NCI-H2081 treated with DMSO at 0.1 percent for 48 hours (cell line): ENCODE data around the gene MAMLD1.

ENCODE experiments used
- DNase-seq: peaks from one replicate; lab custom pipeline; 2025; lab: John Stamatoyannopoulos, UW

The MAMLD1 gene

DNA sequence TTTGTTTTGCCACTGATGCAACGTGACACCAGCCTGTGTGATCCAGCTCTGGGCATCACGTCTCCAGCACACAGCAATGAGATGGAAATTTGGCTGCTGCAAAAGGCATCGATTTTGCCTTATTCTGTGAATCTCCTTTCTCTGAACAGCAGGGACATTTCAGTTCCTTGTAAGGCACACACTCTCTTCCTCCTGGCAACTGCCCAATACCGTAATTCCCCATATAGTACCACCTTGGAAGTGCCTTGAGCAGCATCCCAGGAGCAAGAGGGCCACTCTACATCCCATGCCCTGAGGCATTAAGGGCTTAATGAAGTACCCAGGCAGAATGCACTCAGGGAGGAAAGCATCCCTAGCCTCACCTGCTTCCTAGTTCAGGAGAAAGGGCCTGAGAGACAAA is 10.5 kb upstream of the MAMLD1 start:
- DNase-seq, result no peak

- no peak for DNase-seq
These were observed 7.2 kb upstream of the MAMLD1 start for GRCh38 chrX:150355913-150356312.

DNA sequence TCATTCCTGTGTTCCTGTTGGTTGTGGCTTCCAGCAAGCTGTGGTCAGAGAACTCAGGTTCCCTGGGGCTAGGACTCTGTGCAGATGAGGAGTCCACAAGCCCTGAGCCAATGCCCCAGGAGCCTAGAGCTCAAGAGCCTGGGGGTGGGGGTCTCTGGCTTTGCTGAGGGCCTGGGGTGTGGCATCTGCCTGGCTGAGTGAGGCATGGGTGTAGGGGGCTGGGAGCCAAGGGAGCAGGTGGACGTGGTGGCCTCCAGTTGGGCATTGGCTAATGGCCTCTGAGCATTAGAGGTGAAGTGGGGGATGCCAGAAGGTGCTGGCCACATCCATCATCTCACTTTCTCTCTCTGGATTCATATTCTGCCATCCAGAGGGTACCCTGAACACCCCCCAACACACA is 5.3 kb upstream of the MAMLD1 start:
- DNase-seq, result no peak

DNA sequence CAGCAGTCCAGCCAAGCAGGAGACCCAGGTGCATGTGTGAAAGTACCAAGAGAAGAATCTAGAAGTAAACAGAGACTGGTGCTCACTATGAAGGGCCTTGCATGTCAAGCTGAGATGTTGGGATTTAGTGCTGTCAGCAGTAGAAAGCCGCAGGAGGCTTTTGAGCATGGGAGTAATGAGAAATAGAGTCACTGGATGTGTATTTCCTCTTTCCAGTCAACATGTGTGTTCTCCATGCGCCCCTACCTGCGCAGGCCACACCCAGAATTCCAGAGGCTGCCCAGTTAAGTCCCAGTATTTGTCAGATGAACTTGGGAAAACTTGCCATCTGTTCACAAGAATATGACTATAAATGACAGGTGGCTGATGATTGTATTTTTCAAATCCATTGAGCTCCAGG is 4.5 kb upstream of the MAMLD1 start:
- no peak for DNase-seq

GRCh38 chrX:150360331-150360730 is 2.8 kb upstream of the MAMLD1 start:
- no peak for DNase-seq

- no peak for DNase-seq
These were observed 1.9 kb upstream of the MAMLD1 start for GRCh38 chrX:150361070-150361776.

- no peak for DNase-seq
These were observed 1.3 kb upstream of the MAMLD1 start for GRCh38 chrX:150361777-150362351.

DNA sequence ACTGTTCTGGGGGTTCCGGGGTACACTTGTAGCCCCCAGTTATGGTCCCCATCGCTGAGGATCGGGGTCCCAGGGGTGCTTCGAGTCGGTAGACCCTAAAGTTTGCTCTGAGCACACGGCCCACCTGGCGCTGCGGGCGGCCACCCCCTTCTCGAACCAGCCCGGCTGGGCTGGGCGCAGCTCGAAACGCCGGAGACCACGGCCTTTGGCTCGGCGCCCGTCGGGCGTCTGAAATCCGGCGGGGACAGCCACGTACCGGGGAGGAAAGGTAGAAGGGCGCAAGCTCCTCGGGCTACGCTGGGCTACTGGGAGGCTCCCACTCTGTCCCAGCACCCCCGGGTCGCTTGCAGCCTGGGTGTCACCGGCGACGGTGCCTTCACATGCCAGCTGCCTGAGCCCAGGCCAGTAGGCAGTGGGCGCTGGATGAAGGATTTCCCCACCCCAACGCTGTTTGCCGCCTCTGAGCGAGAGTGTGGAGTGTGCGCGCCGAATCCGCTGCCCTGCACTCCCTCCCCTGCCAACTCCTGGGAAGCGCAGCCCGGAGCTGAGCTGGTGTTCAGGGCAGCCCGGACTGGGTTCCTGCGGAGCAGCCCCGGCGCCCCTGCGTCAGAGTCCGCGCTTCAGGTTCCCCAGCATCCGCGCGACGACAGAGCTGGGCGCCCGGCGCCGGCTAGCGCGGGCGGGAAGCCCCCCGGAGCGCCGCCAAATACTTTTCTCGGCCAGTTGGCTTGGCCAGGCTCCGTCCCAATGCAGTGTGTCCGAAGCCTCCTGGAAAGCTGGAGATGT is 637 bp downstream of the MAMLD1 start:
- no peak for DNase-seq

GRCh38 chrX:150364347-150365050 is 1.4 kb downstream of the MAMLD1 start:
- no peak for DNase-seq

- DNase-seq, result no peak
These were observed 2.2 kb downstream of the MAMLD1 start for GRCh38 chrX:150365051-150365989.

GRCh38 chrX:150365990-150366911 is 3.1 kb downstream of the MAMLD1 start:
- DNase-seq, result no peak

DNA sequence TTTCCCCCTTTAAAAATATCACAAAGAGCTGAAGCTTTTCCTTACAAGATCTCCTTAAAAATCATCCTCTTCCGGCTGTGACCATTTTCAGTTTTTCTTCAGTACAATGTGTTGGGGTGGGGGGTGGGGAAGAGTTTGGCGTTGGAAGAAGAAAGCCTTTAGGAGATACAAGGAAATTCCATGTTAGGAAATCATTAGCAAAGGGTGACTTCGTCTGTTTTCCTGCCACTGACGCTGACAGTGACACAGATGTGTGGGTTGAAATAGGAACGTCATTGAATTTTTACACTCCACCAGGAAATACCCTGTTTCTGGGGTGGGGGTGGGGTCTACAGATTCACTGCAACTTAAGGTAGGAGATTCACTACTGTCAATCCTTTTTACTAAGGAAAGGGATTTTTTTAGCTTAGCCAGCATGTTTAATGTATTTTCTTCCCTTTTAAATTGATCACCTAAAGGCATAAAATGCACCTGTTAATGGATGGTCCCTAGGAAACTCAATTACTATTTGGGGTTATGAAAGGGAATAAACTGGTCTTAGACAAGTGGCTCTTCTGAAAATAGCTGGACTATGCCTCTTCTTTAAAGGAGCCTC is 3.9 kb downstream of the MAMLD1 start:
- no peak for DNase-seq

GRCh38 chrX:150370589-150371312 is 7.6 kb downstream of the MAMLD1 start:
- DNase-seq, result no peak

DNA sequence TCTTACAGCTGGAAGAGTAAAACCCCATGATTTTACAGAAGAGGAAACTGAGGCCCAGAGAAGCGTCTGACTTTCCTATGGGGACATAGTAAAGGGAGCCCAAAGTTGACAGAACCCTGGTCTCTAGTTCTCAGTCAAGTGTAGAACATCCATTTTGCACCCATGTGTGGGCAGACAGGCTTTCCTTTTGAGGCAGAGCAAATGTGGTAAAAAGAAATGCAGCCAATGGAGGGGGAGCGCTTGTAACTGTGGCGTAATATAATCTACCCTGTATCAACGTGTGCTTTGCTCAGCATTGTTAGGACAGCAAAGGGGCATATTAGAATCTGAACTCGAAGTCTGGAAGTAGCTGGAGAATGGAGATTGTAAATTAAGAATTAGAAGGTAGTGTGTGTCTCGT is 8.8 kb downstream of the MAMLD1 start:
- DNase-seq, result no peak

GRCh38 chrX:150372280-150372679 is 9.2 kb downstream of the MAMLD1 start:
- DNase-seq, result no peak

DNA sequence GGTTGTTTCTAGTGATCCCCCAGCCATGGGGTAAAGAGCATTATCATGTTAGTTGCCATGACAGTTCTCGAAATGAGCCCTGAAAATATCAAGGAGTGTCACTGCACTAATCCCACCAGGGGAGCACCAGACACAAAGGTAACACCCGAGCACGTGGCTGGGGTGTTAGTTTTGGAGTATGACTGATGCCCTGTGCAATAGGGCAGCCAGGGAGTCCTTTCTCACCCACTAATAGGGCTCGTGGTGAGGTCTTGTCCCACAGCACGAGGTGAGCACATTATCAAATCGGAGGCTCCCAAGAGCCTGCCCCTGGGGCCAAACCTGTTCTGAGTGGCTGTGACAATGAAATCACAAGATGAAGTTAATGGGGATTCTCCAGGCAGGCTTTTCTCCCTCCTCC is 9.6 kb downstream of the MAMLD1 start:
- no peak for DNase-seq

DNA sequence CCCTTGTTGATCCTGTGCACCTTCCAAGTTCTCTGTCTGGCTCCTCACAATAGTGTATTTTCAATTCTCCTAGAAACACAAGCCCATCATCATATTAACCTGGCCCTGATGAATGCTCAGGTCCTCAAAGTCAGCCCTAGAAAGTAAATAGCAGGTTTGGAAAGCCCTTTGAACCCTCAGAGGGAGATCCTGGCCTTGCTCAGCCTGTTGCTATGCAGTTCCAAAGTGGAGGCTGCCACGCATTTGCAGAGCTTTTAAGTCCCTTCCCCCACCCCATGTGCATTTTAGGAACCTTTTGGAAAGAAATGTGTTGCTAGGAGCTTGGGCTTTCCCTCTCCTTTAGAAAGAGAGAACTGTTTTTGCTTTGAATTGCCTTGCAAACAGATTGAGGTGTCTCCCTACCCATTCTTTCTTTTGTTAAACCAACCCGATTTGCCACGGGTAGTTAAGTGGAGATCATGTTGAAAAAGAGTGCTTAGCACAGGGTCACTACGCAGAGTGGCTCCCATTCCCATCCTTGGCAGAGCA is 12.2 kb downstream of the MAMLD1 start:
- no peak for DNase-seq

DNA sequence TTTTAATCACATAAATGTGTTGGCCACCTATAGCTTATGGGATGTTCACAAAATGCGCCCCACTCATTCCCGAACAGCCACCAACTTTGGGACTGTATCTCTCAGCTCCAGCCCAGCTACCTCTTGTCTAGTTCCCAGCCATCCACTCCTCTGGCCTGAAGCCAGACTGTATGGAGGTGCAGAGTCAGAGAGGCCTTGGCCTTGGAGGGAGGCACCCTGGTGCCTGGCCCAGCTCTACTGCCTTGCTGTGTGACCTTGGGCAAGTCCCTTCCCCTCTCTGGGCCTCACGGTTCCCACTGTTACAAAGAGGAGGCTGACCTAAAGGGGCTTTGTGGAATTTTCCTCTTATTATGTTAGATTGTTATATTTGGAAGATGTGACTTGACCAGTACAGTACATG is 13.9 kb downstream of the MAMLD1 start:
- DNase-seq, result no peak

DNA sequence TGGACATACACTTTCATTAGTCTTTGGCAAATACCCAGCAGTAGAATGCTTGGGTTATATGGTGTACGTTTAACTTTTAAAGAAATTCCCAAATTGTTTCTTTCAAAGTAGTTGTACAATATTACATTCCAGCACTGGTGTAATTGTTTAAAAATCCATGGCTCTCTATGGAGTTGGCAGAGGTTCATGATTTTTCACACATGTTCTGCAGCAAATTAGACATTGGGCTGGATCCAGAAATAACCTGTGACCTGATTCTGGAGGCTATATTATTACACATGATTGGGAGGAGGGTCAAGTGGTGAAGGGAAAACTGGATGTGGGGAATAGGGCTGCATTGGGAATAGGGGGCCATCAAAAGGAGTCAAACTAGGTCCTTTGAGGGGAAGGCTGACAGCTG is 41.9 kb downstream of the MAMLD1 start:
- no peak for DNase-seq
